H1 (cell line): ENCODE results near the gene YWHAG. TPM values are rescaled to one million over a fixed set of nuclear protein-coding genes. Genes with fewer than 3 reads are reported as not detected.

Experiments
- CTCF ChIA-PET: fragments of 300-600 bp; sonication (Branson Sonifier 250); formaldehyde crosslinking; loops from one replicate; lab custom pipeline; 2021; ENCODE audit not compliant: partially characterized antibody; lab: Charles Lee
- POLR2A ChIA-PET: fragments of 300-600 bp; sonication (Branson Sonifier 250); formaldehyde crosslinking; loops from one replicate; lab custom pipeline; 2021; ENCODE audit warnings: inconsistent platforms; ENCODE audit not compliant: partially characterized antibody; lab: Charles Lee
- DNase-seq, 2 experiments: peaks; one replicate each; pipeline versions ENCODE4 v3.0.0 to v3.0.0-alpha.2; 2010 to 2022; ENCODE audit warnings: low spot score in 2 of 2, low read depth in 1 of 2, mixed read lengths in 1 of 2
- FAIRE-seq: peaks from 2 replicates; lab custom pipeline; 2011; peaks lifted over from hg19 to GRCh38; lab: Jason Lieb, UNC
- H2AFZ ChIP-seq: 2 replicates; pipeline ENCODE4 v1.8.1; 2012; ENCODE audit warnings: low read length, inconsistent platforms
- H2AK5ac ChIP-seq: 2 replicates; pipeline ENCODE4 v1.6.1; 2013; ENCODE audit warnings: low read depth, low read length
- H2BK120ac ChIP-seq: replicated peaks from 2 replicates; pipeline ENCODE3; 2013; ENCODE audit warnings: low read depth, low read length, inconsistent platforms
- H2BK12ac ChIP-seq: 2 replicates; pipeline ENCODE4 v1.6.1; 2013; ENCODE audit warnings: low read depth, low read length
- H2BK15ac ChIP-seq: 2 replicates; pipeline ENCODE4 v1.6.1; 2013; ENCODE audit warnings: low read length
- H2BK20ac ChIP-seq: 2 replicates; pipeline ENCODE4 v1.6.1; 2013; ENCODE audit warnings: low read length
- H2BK5ac ChIP-seq: 2 replicates; pipeline ENCODE4 v1.6.1; 2013; ENCODE audit warnings: low read depth, low read length
- H3K14ac ChIP-seq: 2 replicates; pipeline ENCODE4 v1.6.1; 2013; ENCODE audit warnings: inconsistent platforms; ENCODE audit not compliant: insufficient read length
- H3K18ac ChIP-seq: 2 replicates; pipeline ENCODE4 v1.6.1; 2013; ENCODE audit warnings: low read length; ENCODE audit errors: extremely low read depth
- H3K23ac ChIP-seq: 2 replicates; pipeline ENCODE4 v1.6.1; 2013; ENCODE audit warnings: inconsistent platforms; ENCODE audit not compliant: insufficient read length
- H3K23me2 ChIP-seq: 2 replicates; pipeline ENCODE4 v1.6.1; 2013; ENCODE audit warnings: low read depth, low read length
- H3K27ac ChIP-seq: 2 replicates; pipeline ENCODE4 v1.6.1; 2011; ENCODE audit warnings: low read depth, low read length, inconsistent platforms
- H3K27me3 ChIP-seq, 4 experiments: replicated peaks in 1 of 4; 1 replicate in 1 of 4; 2 replicates in 3 of 4; pipeline versions ENCODE4 v1.6.1 to v1.8.1; 2011 to 2013; ENCODE audit warnings: low read length in 3 of 4, mild to moderate bottlenecking in 3 of 4, inconsistent platforms in 2 of 4, mixed read lengths in 2 of 4, moderate library complexity in 1 of 4; ENCODE audit not compliant: control insufficient read depth in 3 of 4, insufficient read depth in 3 of 4; ENCODE audit errors: extremely low read depth in 1 of 4
- H3K36me3 ChIP-seq, 4 experiments: 2 replicates each; pipeline versions ENCODE4 v1.6.1 to v1.8.1; 2011 to 2013; ENCODE audit warnings: mild to moderate bottlenecking in 4 of 4, low read length in 3 of 4, moderate library complexity in 2 of 4, control low read depth in 1 of 4, inconsistent platforms in 1 of 4; ENCODE audit not compliant: insufficient read depth in 4 of 4, control insufficient read depth in 2 of 4
- H3K4ac ChIP-seq: replicated peaks from 2 replicates; pipeline ENCODE3; 2013; ENCODE audit warnings: low read length, low read depth, mixed read lengths, inconsistent platforms; ENCODE audit not compliant: insufficient read length
- H3K4me1 ChIP-seq, 4 experiments: replicated peaks in 1 of 4; 1 replicate in 1 of 4; 2 replicates in 3 of 4; pipeline versions ENCODE4 v1.6.1 to v1.8.1; 2011 to 2013; ENCODE audit warnings: low read length in 3 of 4, inconsistent platforms in 2 of 4, mixed read lengths in 1 of 4; ENCODE audit not compliant: insufficient read depth in 4 of 4, control insufficient read depth in 3 of 4
- H3K4me2 ChIP-seq, 2 experiments: 2 replicates each; pipeline versions ENCODE4 v1.6.1 to v1.8.1; 2011 to 2013; ENCODE audit warnings: low read depth in 2 of 2, low read length in 2 of 2, control low read depth in 1 of 2, inconsistent platforms in 1 of 2, mild to moderate bottlenecking in 1 of 2; ENCODE audit not compliant: insufficient read depth in 1 of 2
- H3K4me3 ChIP-seq, 4 experiments: fragments of 200-600, 300-600 bp in 1 of 4; sonication (generic), shearing (Covaris generic), sonication (Bioruptor Twin) in 1 of 4; 2 replicates each; pipeline versions ENCODE4 v1.5.1 to v1.8.1; 2011 to 2016; ENCODE audit warnings: low read length in 4 of 4, low read depth in 3 of 4, control low read depth in 2 of 4, inconsistent platforms in 2 of 4, mild to moderate bottlenecking in 2 of 4, mixed read lengths in 1 of 4, moderate library complexity in 1 of 4; ENCODE audit not compliant: insufficient read depth in 2 of 4; ENCODE audit errors: extremely low read depth in 1 of 4
- H3K56ac ChIP-seq: replicated peaks from 2 replicates; pipeline ENCODE3; 2013; ENCODE audit warnings: low read depth, mild to moderate bottlenecking, mixed read lengths, low read length, inconsistent platforms; ENCODE audit not compliant: insufficient read length
- H3K79me1 ChIP-seq: 2 replicates; pipeline ENCODE4 v1.6.1; 2013; ENCODE audit warnings: low read depth, low read length, control low read depth
- H3K79me2 ChIP-seq, 2 experiments: 2 replicates each; pipeline versions ENCODE4 v1.6.1 to v1.8.1; 2012 to 2013; ENCODE audit warnings: low read length in 2 of 2, mild to moderate bottlenecking in 2 of 2, inconsistent platforms in 1 of 2; ENCODE audit not compliant: insufficient read depth in 2 of 2, control insufficient read depth in 1 of 2
- H3K9ac ChIP-seq, 4 experiments: replicated peaks in 1 of 4; 1 replicate in 1 of 4; 2 replicates in 3 of 4; pipeline versions ENCODE4 v1.6.1 to v1.8.1; 2011 to 2013; ENCODE audit warnings: low read depth in 3 of 4, low read length in 3 of 4, control low read depth in 2 of 4, mild to moderate bottlenecking in 2 of 4, moderate library complexity in 2 of 4, inconsistent platforms in 1 of 4; ENCODE audit errors: extremely low read depth in 1 of 4
- H3K9me3 ChIP-seq, 2 experiments: 2 replicates each; pipeline versions ENCODE4 v1.6.1 to v1.8.1; 2012 to 2013; ENCODE audit warnings: mild to moderate bottlenecking in 2 of 2, moderate library complexity in 2 of 2, control low read depth in 1 of 2, inconsistent platforms in 1 of 2, low read depth in 1 of 2, low read length in 1 of 2, mixed read lengths in 1 of 2; ENCODE audit not compliant: insufficient read depth in 2 of 2
- H4K20me1 ChIP-seq, 2 experiments: replicated peaks in 1 of 2; 2 replicates each; pipeline versions ENCODE3 to v1.8.1; 2011 to 2013; ENCODE audit warnings: inconsistent platforms in 2 of 2, low read length in 2 of 2, mild to moderate bottlenecking in 1 of 2; ENCODE audit not compliant: insufficient read depth in 2 of 2, control insufficient read depth in 1 of 2
- H4K5ac ChIP-seq: 2 replicates; pipeline ENCODE4 v1.6.1; 2013; ENCODE audit warnings: low read length, low read depth, mixed read lengths, inconsistent platforms; ENCODE audit not compliant: insufficient read length
- H4K8ac ChIP-seq: 2 replicates; pipeline ENCODE4 v1.8.0; 2013; ENCODE audit warnings: mild to moderate bottlenecking, moderate library complexity, low read length, inconsistent platforms; ENCODE audit not compliant: insufficient read depth; ENCODE audit errors: extremely low read depth
- H4K91ac ChIP-seq: replicated peaks from 2 replicates; pipeline ENCODE3; 2013; ENCODE audit warnings: low read length, mixed read lengths, inconsistent platforms; ENCODE audit not compliant: insufficient read length
- CBX5 ChIP-seq: fragments of 300-800, 300-1000 bp; sonication (generic); IDR thresholded peaks from 2 replicates; pipeline ENCODE4 v1.7.1; 2016; ENCODE audit warnings: antibody characterized with exemption, low read length, low read depth
- HDAC6 ChIP-seq: IDR thresholded peaks from one replicate; pipeline ENCODE4 v1.7.1; 2012; ENCODE audit warnings: low read depth, mild to moderate bottlenecking, inconsistent platforms, low read length, moderate library complexity
- KDM4A ChIP-seq: IDR thresholded peaks from one replicate; pipeline ENCODE4 v1.7.1; 2012; ENCODE audit warnings: low read depth, mild to moderate bottlenecking, moderate library complexity, low read length, inconsistent platforms; ENCODE audit not compliant: severe bottlenecking
- RAD21 ChIP-seq, 2 experiments: IDR thresholded peaks in 1 of 2; conservative IDR thresholded peaks in 1 of 2; 2 replicates each; pipeline ENCODE4 v1.6.1; 2011; ENCODE audit warnings: low read depth in 2 of 2, low read length in 2 of 2, improper control_type of control experiment in 1 of 2, inconsistent platforms in 1 of 2, mild to moderate bottlenecking in 1 of 2, moderate library complexity in 1 of 2
- RFX5 ChIP-seq: IDR thresholded peaks from 2 replicates; pipeline ENCODE4 v1.6.1; 2011; ENCODE audit warnings: low read depth, low read length, improper control_type of control experiment, borderline replicate concordance
- RXRA ChIP-seq: IDR thresholded peaks from 2 replicates; pipeline ENCODE4 v1.6.1; 2011; ENCODE audit warnings: low read depth, mild to moderate bottlenecking, low read length, moderate library complexity; ENCODE audit not compliant: insufficient read depth
- SRF ChIP-seq: IDR thresholded peaks from 2 replicates; pipeline ENCODE4 v1.6.1; 2011; ENCODE audit warnings: mild to moderate bottlenecking, low read depth, low read length, moderate library complexity
- TAF7 ChIP-seq: optimal IDR thresholded peaks from 2 replicates; pipeline ENCODE3; 2011; ENCODE audit warnings: low read depth, mild to moderate bottlenecking, inconsistent platforms, low read length, moderate library complexity, borderline replicate concordance
- TBP ChIP-seq: IDR thresholded peaks from 2 replicates; pipeline ENCODE4 v1.6.1; 2011; ENCODE audit warnings: low read depth, low read length, improper control_type of control experiment
- WGBS, 2 experiments: shearing (Covaris generic) in 1 of 2; methylation state at CpG; one replicate each; pipeline versions ENCODE4 v1.1.6 to v1.1.7; 2013 to 2015; ENCODE audit warnings: low lambda C conversion rate in 2 of 2, mixed read lengths in 2 of 2, inconsistent platforms in 1 of 2, low coverage in 1 of 2, missing lambda C conversion rate in 1 of 2; ENCODE audit not compliant: insufficient replicate concordance in 2 of 2, insufficient coverage in 1 of 2, insufficient read length in 1 of 2; ENCODE audit errors: extremely low coverage in 1 of 2, missing lambda C conversion rate in 1 of 2; 5-methylcytosine and 5-hydroxymethylcytosine counted together
- polyA plus RNA-seq, 7 experiments: library from polyadenylated mRNA; depleted of rRNA in 3 of 7; stranded (reverse) in 5 of 7; unstranded in 2 of 7; fragments of >200 nt in 5 of 7; fragments of 200-250 nt in 2 of 7; gene quantifications; 1 replicate in 5 of 7; 2 replicates in 1 of 7; 4 replicates in 1 of 7; pipeline versions ENCODE4 v1.2.1 to v1.2.3, GENCODE V29; 2011 to 2013; ENCODE audit warnings: missing spikeins in 2 of 7, mixed read lengths in 2 of 7
- total RNA-seq: library from RNA; stranded (reverse); fragmentation: NEBNext Ultra II Directional; extraction: Animal tissue kit (Norgen Biotek cat#: 25700); gene quantifications from 2 replicates; pipeline ENCODE4 v1.2.1, GENCODE V29; 2021

The YWHAG gene
- total and polyA plus RNA-seq, 2 of the 8 experiments (the other 6 are each of a cell fraction or from before 2014, with no cell fraction given), result 57.2 to 241 TPM

- no peak overlapping the region for H2BK120ac ChIP-seq
- H2AK5ac ChIP-seq, result no peak overlapping the region
- H4K5ac ChIP-seq, result no peak overlapping the region
- no peak overlapping the region for H3K18ac ChIP-seq
- H3K4me2 ChIP-seq, result no peak overlapping the region
- CTCF ChIA-PET, result interaction anchor here (5.0 to 20.9 kb wide), 2 partner anchors 10 to 13 kb away, joined by 41 to 426 read pairs; no protein-coding TSS in a partner anchor
- H3K79me2 ChIP-seq, result no peaks in the 10 kb centered on the region
- H3K23ac ChIP-seq, result no peak overlapping the region
- no peak overlapping the region for H3K27ac ChIP-seq
- POLR2A ChIA-PET, result no interaction called here
- no peak overlapping the region for H3K56ac ChIP-seq
- peaks cover 0 to 5% (median under 1%) of the 10 kb centered on the region in 4 experiments; a peak in 1 of 7 replicates for H3K4me1 ChIP-seq
- H3K4ac ChIP-seq, result no peak overlapping the region
- no peak for DNase-seq
- H3K27me3 ChIP-seq, result peaks cover 0 to 6% (median 4%) of the 10 kb centered on the region in 4 experiments; a peak in 3 of 7 replicates
- H3K36me3 ChIP-seq, result no peaks in the 10 kb centered on the region
- no peak overlapping the region for H2BK20ac ChIP-seq
- WGBS, 2 experiments, result 90% methylated on average over 3 of the region's 3 CpGs; no CpG with 5 or more reads in 1 of the 2 experiments
- no peaks in the 10 kb centered on the region for H4K20me1 ChIP-seq
- no peak overlapping the region for H4K8ac ChIP-seq
- H3K23me2 ChIP-seq, result peaks cover 4% of the 10 kb centered on the region; the same call in 1 of the 2 replicates
- H2BK5ac ChIP-seq, result no peak overlapping the region
- H3K14ac ChIP-seq, result no peak overlapping the region
- H3K4me3 ChIP-seq, result no peak overlapping the region
- H3K9ac ChIP-seq, result no peak overlapping the region
- no peaks in the 10 kb centered on the region for H3K9me3 ChIP-seq
- H2AFZ ChIP-seq, result no peak overlapping the region
- H4K91ac ChIP-seq, result no peak overlapping the region
- no peaks in the 10 kb centered on the region for H3K79me1 ChIP-seq
- no peak for FAIRE-seq
- no peak overlapping the region for H2BK15ac ChIP-seq
- TF ChIP-seq KDM4A, result no peak
- TF ChIP-seq RFX5, result no peak
- no peak for TF ChIP-seq CBX5
- TF ChIP-seq TAF7, result no peak
- TF ChIP-seq RXRA, result no peak
- no peak for TF ChIP-seq HDAC6
- no peak for TF ChIP-seq RAD21 (IDR thresholded peaks at IDR 0.05 in 1 of 2, conservative IDR thresholded peaks at IDR 0.05 in 1 of 2; ENCODE audit: low read depth in 2 of 2, low read length in 2 of 2)
- no peak for TF ChIP-seq TBP
- no peak for TF ChIP-seq SRF
- no peak overlapping the region; the same call in 1 of the 2 replicates for H2BK12ac ChIP-seq
Measured at GRCh38 chr7:76301000-76301399, 57.8 kb downstream of the YWHAG start.
